ENCODE data around the gene EMB. TPM values are rescaled to one million over a fixed set of nuclear protein-coding genes. Genes with fewer than 3 reads are reported as not detected.
"Not testable (repeated sequence)": the region's sequence is repeated elsewhere in the genome, so short reads cannot be mapped to it uniquely, and the experiment has no call there.

EMB gene
- 0.25 and 11.6 TPM in 2 replicates for total RNA-seq

GRCh38 chr5:50440651-50441492, at the start of gene EMB:
Gene EMB, minus strand, starts transcription at chr5:50441288. Its CDS starts 137 bp downstream, at chr5:50441151.
- no peak for DNase-seq (ENCODE audit: low read depth)

- not testable (repeated sequence) for DNase-seq (ENCODE audit: low read depth)
Observed at GRCh38 chr5:50489491-50489890, 48.4 kb upstream of the EMB start.

GRCh38 chr5:50478790-50479189, 37.7 kb upstream of the EMB start:
- not testable (repeated sequence) for DNase-seq (ENCODE audit: low read depth)

- no peak for DNase-seq (ENCODE audit: low read depth)
Observed at GRCh38 chr5:50476549-50476948, 35.5 kb upstream of the EMB start.

GRCh38 chr5:50465015-50465414, 23.9 kb upstream of the EMB start:
- not testable (repeated sequence) for DNase-seq (ENCODE audit: low read depth)

GRCh38 chr5:50463726-50464125, 22.6 kb upstream of the EMB start:
- no peak for DNase-seq (ENCODE audit: low read depth)

- no peak for DNase-seq (ENCODE audit: low read depth)
Observed at GRCh38 chr5:50463047-50463446, 22.0 kb upstream of the EMB start.

GRCh38 chr5:50462579-50462978, 21.5 kb upstream of the EMB start:
- DNase-seq (ENCODE audit: low read depth), result not testable (repeated sequence)

GRCh38 chr5:50458372-50458771, 17.3 kb upstream of the EMB start:
- DNase-seq (ENCODE audit: low read depth), result not testable (repeated sequence)

- not testable (repeated sequence) for DNase-seq (ENCODE audit: low read depth)
Observed at GRCh38 chr5:50449241-50449640, 8.2 kb upstream of the EMB start.

GRCh38 chr5:50447941-50448340, 6.9 kb upstream of the EMB start:
- DNase-seq (ENCODE audit: low read depth), result no peak

- no peak for DNase-seq (ENCODE audit: low read depth)
Observed at GRCh38 chr5:50447228-50447627, 6.1 kb upstream of the EMB start.

GRCh38 chr5:50445296-50445949, 4.3 kb upstream of the EMB start:
- no peak for DNase-seq (ENCODE audit: low read depth)

GRCh38 chr5:50442559-50443539, 1.8 kb upstream of the EMB start:
- peak; percentile 15 for DNase-seq (ENCODE audit: low read depth)

GRCh38 chr5:50441493-50441955, 436 bp upstream of the EMB start:
- no peak for DNase-seq (ENCODE audit: low read depth)

- no peak for DNase-seq (ENCODE audit: low read depth)
Observed at GRCh38 chr5:50439221-50439620, 1.9 kb downstream of the EMB start.

- DNase-seq (ENCODE audit: low read depth), result peak; percentile 73
Observed at GRCh38 chr5:50438060-50438459, 3.0 kb downstream of the EMB start.

GRCh38 chr5:50435168-50435567, 5.9 kb downstream of the EMB start:
- no peak for DNase-seq (ENCODE audit: low read depth)

GRCh38 chr5:50431133-50431904, 9.8 kb downstream of the EMB start:
- not testable (repeated sequence) for DNase-seq (ENCODE audit: low read depth)

GRCh38 chr5:50423100-50423799, 17.8 kb downstream of the EMB start:
- DNase-seq (ENCODE audit: low read depth), result not testable (repeated sequence)
